DMS53 treated with DMSO at 0.1 percent for 48 hours (cell line): Measurements from ENCODE around the gene SINHCAF.

Experiments
- DNase-seq: peaks from one replicate; lab custom pipeline; 2025; ENCODE audit not compliant: unreplicated experiment; lab: John Stamatoyannopoulos, UW

Gene SINHCAF

GRCh38 chr12:31337952-31338351, 12.0 kb upstream of the SINHCAF start:
- no peak for DNase-seq

- no peak for DNase-seq
Measured at GRCh38 chr12:31331242-31331641, 5.3 kb upstream of the SINHCAF start.

GRCh38 chr12:31326736-31327659, 1.0 kb upstream of the SINHCAF start:
- DNase-seq: no peak

GRCh38 chr12:31325524-31325875, 450 bp downstream of the SINHCAF start:
- DNase-seq: no peak

- DNase-seq: peak; percentile 62
Measured at GRCh38 chr12:31324845-31325523, 966 bp downstream of the SINHCAF start.

- peak; percentile 77 for DNase-seq
Measured at GRCh38 chr12:31324116-31324844, 1.7 kb downstream of the SINHCAF start.

GRCh38 chr12:31323391-31324115, 2.4 kb downstream of the SINHCAF start:
- DNase-seq: no peak

GRCh38 chr12:31322801-31323207, 3.1 kb downstream of the SINHCAF start:
- DNase-seq: no peak

- DNase-seq: no peak
Measured at GRCh38 chr12:31321897-31322228, 4.1 kb downstream of the SINHCAF start.

- DNase-seq: no peak
Measured at GRCh38 chr12:31321186-31321896, 4.6 kb downstream of the SINHCAF start.

- DNase-seq: no peak
Measured at GRCh38 chr12:31318657-31319269, 7.2 kb downstream of the SINHCAF start.

- DNase-seq: no peak
Measured at GRCh38 chr12:31317471-31318395, 8.2 kb downstream of the SINHCAF start.

GRCh38 chr12:31316891-31317290, 9.1 kb downstream of the SINHCAF start:
- no peak for DNase-seq

- no peak for DNase-seq
Measured at GRCh38 chr12:31315784-31316465, 10.0 kb downstream of the SINHCAF start.

- no peak for DNase-seq
Measured at GRCh38 chr12:31315044-31315715, 10.8 kb downstream of the SINHCAF start.

GRCh38 chr12:31312431-31312830, 13.5 kb downstream of the SINHCAF start:
- DNase-seq: no peak

- no peak for DNase-seq
Measured at GRCh38 chr12:31311634-31312258, 14.2 kb downstream of the SINHCAF start.
